Measurements from ENCODE around the gene LY6G6C.

Gene LY6G6C

DNA sequence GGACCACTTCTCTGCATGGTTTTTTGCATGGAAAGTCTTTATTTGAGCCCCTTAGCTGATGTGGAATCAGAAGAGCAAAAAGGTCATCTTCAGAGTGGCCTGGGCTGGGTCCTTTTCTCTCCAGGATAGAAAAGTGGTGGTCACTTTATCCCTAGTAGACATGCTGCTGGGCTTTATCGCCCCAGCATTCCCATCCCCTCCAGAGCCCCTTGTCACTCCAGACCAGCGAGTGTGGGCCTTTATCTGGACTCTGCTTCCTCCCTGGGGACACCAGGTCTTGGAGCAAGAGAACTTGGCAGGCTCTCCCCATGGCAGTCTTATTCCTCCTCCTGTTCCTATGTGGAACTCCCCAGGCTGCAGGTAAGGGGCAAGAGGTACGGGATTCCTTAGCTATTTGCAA lies 14.9 kb downstream of the LY6G6C start, which contains the start of gene LY6G6F:
Gene LY6G6F, plus strand, starts transcription at position 268 of the 400 bp plus-strand sequence. Its CDS starts 41 bp downstream, at position 309.
- no peak for DNase-seq (ENCODE audit: low spot score)

DNA sequence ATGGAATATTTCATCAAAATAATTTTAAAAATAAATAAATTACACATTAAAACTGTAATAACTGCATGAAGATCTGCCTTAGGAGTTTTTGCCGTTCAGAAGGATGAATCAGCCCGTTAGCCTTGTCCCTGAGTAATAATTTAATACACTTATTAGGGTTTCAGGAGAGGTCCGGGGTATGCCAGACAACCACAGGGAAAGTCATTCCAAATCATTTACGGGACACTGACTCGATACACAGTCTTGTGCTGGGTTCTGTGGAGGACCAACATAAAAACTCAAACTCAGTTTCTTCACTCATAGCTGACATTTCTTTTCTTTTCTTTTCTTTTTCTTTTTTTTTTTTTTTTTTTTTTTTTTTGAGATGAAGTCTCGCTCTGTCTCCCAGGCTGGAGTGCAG lies 15.6 kb downstream of the LY6G6C start:
- DNase-seq (ENCODE audit: low spot score), result no peak

DNA sequence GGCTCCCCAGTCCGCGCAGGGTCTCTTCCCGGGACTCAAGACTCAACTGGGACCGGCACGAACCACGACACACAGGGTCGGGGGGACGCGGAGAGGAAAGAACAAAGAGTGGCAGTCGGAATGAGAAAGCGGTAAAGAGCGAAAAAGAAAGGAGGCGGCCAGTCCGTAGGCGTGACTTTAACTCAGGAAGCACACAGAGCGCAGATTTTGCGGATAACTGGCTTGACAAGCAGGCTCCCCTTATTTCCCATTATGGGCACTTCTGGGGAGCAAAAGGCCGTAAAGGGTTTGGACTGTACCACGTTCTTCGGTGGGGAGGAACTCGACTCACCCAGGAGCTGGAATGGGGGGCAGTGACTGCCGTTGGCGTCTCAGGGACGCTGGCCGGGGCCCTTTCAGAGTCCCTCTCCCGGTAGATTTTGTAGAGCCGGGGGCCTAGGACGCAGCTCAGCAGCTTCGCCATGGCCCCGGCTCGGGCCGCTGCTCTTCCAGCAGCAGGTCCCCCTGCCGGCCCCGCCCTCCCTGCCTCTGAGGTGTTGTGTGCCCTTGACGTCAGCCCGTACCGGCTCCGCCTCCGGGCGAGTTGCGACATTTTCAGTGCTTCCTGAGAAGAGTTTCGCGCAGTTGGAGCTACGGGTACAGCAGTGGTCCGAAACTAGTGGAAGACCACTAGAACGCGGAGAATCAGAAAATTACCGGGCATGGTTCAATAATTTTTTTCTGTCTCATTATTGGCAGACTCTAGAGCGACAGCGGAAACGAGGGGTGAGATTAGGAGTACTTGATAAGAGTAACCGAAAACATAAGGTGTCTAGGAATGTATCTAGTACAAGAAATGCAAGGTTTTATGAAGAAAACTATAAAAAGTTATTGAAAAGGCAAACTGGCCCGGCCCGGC lies 18.5 kb downstream of the LY6G6C start, which contains the start of gene ABHD16A:
Gene ABHD16A, minus strand, starts transcription at position 506 of the 898 bp plus-strand sequence. Its CDS starts 43 bp downstream, at position 463.
- peak; percentile 98 for DNase-seq (ENCODE audit: low spot score)

DNA sequence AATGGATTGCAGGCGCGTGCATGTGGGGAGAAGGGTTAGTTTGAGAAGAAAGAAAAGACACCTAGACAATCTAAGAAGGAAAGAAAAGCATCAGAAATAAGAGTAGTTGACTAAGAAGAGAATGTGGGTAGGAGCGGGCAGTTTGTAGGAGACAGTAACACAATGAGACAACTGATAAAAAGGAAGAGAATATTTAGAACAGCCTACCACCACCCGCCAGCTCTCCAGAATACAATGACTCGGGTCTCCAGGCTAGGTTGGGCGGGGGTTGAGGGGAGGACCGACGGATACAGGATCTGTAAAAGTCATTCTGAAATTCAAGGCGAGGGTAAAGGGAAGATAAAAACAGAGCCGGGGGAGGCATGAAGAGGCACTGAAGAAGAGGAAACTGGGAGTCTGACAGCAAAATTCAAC lies 19.1 kb downstream of the LY6G6C start:
- no peak for DNase-seq (ENCODE audit: low spot score)

DNA sequence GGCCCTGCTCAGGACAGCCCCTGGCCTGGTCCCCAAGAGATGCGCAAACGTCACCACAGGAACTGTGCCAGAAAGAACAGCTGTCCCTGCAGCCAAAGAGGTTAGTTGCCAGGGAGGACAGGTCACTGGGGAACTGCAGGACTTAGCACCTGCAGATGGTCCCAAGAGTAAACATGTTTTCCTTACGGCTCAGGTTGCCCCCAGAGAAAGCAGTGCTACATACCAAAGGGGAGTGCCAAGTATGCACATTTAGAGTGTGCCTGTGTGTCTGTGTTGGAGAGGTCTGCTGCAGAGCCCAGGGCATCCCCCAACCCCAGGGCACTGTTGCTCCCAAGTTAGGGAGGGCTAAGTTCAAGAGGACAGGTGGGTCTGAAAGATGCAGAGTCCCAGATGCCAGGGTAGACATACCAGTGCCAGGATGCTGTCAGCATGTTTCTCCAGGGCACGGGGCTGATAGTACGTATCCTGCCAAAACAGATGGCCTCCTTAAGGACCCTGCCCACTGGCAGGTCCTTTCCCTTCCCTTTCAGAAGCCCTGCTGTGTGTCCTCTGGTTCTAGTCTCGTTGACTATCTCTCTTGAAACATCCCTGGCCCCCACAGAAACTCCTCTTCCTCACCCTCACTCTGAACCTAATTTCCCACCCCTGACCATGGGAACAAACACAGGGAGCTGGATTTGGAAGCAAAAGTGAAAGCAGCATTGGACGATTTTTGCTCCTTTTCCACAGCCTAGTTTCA lies 19.7 kb downstream of the LY6G6C start:
- DNase-seq (ENCODE audit: low spot score), result no peak

DNA sequence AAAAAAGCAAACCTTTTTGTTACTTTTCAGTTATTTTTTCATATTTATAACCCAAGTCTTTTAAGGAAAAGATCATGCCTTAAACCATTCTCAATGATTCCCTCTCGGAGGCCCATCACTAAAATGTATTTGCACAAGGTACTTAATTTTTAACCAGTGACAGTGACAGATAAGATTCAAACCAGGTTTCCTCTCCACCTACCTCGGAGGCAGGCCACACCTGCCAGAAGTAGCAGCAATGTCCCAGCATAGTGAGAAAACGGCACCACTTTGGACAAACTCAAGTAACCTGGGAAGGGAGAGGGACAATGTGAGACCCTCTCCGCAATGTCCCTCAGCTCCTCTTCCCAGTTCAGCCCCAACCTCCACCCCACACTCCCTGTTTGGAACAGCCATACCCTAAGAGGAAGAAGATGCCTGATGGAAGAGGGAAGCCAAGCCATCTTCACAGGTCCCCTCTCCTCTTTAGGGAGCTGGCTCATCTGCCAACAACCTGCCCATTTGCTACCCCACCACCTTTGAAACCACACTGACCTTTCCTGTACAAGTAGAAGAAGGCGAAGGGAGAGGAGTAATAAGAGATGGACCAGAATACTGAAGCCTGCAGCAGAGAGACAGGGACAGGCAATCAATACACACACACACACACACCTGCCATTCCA lies 20.7 kb downstream of the LY6G6C start:
- DNase-seq (ENCODE audit: low spot score), result no peak

DNA sequence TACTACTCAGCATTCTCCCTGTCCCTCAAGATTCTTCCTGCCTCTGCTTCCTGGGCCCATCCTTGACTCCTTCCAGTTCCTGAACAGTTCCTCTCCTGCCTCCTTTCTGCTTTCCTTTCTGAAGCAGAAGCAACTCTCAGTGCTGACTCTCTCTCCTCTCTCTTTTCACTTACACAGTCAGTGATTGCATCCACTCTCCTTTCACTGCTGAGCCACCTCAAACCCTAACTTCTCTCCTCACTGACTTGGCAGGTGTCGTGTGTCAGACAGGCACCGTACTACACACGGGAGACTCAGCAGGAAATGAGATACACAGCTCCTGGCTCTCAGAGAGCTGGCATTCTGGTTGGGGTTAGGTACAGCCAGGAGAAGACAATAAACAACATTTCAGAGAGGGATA lies 24.0 kb downstream of the LY6G6C start:
- DNase-seq (ENCODE audit: low spot score), result no peak

DNA sequence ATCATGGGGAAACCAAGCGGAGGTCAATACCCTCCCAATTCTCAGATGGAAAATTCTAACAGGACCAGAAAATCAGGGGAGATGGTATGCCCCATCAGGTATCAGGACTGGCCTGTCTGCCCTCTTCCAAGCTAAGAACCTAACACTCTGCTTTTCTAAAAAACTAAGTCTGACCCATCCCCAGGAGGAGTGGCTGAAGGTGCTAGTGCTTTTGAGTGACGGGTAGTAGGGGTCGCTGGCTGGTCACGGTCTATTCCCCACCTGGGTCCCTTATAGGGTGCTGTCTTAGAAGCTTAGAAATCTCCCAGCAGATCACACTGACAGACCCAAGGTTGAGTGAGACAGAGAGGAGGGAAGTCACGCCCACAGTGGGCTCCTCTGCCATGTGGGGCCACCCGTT lies 28.0 kb downstream of the LY6G6C start:
- no peak for DNase-seq (ENCODE audit: low spot score)

DNA sequence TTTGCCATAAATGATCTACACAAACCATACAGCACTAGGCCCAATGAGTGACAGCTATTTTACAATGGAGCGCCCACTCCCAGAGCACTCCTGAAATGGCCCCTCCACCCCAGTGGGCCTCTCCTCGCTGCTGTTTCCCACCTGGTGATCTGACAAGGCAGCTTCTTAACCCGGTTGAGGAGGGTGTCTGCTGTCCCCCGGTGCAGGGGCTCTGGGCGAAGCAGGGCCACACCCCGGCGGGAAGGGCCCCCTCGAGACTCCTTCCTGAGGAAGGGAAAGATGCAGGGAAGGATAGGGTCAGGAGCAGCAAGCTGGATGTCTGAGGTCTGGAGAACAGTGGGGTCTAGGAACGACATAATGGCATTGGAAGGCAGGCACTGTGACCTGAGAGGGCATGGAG lies 28.7 kb downstream of the LY6G6C start:
- no peak for DNase-seq (ENCODE audit: low spot score)

DNA sequence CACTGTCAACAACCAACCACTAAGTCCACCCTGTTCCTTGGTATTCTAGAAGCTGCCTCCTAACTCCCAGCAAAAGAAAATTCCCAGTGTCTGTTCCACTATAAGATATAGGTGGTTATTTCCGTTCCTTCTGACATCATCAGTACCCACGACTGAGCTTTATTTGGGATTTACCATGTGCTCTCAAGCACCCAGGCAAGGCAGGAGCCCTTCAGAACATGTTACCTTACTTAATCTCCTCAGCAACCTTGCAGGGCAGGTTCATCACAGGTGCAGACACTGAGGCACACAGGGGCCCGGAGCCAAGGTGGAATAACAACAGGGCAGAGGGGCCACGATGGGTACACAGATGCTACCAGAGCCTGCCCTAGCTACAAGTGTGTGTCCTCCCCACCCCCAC lies 29.2 kb downstream of the LY6G6C start:
- no peak for DNase-seq (ENCODE audit: low spot score)

DNA sequence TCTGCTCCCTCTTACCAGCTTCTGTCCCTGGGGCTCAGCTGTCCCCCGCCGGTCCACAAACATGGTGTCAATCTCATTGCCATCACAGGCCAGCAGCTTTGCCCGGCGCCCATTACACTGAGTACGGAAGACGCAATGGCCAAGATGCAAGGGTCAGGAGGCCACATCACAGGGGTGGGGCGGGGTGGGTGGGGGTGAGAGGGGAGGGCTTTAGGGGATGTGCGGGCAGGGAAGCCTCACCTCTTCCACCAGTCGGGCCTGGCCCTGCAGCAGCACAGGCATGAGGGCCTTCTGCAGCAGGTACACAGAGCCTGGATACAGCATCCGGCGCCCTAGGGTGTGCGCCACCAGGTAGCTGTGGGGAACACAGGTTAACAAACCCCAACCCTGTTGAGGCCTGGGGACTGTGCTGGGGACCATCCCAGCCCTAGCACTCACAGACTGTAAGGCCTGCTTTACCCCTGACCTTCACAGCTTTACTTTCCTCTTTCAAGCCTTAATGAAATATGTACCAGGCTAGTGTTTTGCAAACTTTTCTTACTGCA lies 29.9 kb downstream of the LY6G6C start:
- DNase-seq (ENCODE audit: low spot score), result no peak

DNA sequence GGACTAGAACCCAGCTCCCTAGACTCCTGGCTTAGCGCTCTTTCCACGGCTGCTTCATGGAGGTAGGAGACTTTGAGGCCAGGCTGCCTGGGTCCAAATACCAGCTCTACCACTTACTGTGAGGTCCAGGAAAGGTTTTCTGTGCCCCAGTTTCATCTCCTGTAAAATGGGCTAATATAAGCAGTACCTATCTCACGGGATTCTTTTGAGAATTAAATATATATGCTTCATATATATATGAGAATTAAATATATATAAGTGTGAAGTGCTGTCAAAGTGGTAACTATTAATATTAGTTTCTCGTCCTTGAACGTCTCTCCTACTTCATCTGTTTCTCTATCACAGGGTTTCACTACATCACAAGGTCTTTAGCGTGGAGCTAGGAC lies 30.5 kb downstream of the LY6G6C start:
- no peak for DNase-seq (ENCODE audit: low spot score)

DNA sequence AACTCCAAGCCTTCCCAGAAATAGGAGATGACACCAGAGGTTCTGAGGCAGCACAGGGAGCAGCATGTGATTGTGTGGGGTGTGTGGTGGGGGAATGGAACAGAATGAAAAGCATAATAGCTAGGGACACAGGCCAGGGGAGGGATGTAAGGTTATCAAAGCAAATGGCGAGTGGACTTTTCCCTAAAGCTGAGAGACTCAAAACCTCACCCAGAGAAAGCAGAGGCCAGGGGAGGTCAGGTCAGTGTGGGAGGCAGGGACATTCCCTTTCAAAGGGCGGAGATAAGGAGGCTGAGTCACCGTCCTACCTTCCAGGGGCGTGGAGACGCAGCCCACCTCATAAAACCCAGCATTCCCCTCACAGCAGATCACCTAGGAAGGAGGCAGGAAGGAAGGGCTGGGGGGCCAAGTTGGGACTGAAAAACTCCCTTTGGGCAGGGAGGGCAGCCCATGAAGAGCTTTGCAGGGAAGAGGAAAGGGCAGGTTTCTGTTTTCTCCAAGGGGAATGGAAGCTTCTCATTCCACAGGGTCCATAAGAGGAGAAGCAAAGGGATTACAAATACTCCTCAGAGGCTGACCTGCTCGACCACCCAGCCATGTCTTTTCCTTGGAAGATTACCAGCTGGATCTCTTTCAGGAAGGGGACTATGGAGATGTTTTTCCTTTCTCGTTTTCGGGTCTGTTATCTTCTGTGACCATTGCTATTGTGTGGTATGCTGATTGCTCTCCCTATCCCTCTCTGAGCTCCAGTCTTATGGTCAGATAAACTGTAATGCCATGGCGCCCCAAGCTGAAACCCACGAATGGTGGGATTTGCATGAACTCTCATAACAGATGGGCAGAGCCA lies 31.1 kb downstream of the LY6G6C start:
- peak; percentile 19 for DNase-seq (ENCODE audit: low spot score)

DNA sequence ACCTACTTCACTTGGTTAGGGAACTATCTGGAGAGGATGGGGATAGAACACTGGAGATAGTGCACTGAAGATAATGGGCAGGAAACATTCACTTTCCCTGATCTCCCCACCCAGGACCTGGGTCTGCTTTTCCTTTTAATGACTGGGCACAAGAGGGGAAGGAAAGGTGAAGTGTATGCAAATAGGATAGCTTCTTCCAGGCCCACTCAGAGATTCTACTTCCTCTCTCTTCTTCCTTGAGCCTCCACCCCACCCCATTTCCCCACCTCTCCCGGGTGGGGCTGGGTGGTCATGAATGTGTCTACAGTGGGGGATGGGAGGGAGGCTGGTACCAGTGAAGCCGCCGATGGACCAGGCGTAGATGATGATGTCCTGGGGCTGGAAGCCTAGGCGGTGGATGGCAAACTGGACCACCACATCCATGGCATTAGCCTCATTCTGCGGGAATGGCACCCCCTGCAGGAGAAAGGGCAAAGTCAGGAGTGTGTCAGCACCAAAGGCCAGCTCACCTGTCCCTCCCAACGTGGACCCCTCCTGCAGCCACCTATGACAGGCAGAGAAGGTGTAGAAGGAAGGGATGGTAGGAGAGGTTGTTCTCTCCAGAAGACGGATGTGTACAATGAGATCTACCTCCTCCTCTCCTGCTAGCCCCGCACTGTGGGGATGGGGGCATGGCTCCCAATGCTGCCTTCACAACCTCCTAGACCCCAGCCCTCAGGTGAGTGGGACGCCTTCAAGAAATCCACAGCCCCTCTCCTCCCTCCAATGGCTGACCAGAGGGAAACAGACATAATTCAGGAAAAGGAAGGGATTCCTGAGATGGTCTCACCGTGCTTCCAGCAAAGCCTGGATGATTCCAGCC lies 32.1 kb downstream of the LY6G6C start:
- DNase-seq (ENCODE audit: low spot score), result no peak

DNA sequence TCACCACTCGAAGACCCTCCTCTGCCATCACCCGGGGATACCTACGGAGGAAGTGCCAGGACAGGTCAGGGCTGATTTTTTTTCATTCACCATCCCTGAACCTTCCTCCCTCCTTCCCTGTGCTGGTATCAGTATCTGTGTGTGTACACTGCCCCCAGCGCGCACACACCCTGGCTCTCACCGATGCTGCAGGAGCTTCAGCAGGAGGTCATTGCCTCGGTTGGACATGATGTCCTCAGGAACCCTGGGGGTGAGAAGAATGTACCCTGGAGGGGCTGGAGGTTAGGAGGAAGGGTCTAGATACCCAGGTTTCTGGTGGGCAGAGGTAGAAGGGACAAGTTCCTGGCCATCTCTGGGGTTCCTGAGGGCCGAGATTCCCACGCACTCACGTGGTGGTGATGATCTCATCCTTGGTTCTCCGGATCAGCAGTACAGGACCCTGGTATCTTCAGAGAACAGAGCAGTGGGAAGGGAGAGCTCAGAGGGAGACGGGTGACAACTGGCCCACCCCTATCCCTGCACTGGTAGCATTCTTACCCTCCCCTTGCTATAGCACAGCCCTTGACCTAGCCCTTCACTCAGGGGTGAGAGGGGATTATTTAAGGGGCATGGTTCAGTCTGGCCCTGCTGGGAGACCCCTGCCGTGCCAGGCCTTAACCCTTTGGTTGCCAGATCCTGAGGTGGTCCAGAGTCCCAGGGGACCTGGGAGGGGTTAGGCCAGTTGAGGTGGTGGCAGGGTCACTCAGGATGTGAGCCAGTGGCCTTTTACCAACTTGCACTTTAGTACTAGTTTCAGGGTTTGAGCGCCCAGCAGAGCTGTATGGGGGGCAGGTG lies 33.5 kb downstream of the LY6G6C start:
- DNase-seq (ENCODE audit: low spot score), result no peak

DNA sequence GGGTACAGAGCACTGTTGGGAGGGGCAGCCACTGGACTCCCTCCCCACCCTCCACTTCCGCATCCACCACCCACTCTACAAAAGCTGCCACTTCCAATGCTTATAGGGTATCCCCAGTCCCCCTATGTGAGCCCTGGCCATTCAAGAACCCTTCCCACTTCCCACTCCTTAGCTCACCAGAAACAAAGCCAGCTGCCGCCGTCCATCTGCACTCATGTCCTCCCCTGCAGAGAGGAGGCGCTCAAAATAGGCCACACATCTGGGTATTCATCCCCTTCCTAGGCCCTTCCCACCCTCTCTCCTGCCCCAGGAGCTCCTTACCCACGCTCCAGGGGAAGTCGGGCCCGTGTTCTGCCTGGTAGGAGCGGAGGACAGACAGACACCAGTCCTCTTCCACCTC lies 34.2 kb downstream of the LY6G6C start:
- no peak for DNase-seq (ENCODE audit: low spot score)

DNA sequence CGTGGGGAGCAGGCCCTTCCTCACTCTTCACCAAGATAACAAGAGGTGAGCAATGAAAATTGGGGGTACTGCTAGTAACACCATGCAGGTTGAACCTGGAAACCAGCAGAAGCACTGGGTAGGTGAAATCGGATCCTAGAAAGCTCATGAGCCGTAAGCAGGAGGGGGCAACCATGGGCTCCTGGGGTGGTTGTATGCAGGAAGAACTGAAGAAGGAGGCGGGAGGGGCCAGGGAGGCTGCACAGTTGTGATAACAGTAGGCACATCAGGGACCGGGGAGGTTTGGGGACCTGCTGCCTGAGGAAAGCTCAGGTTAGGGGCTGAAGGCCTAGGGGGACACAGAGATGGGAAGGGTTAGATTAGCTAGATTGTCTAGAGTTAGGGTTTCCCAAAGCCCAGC lies 35.1 kb downstream of the LY6G6C start:
- DNase-seq (ENCODE audit: low spot score), result no peak

DNA sequence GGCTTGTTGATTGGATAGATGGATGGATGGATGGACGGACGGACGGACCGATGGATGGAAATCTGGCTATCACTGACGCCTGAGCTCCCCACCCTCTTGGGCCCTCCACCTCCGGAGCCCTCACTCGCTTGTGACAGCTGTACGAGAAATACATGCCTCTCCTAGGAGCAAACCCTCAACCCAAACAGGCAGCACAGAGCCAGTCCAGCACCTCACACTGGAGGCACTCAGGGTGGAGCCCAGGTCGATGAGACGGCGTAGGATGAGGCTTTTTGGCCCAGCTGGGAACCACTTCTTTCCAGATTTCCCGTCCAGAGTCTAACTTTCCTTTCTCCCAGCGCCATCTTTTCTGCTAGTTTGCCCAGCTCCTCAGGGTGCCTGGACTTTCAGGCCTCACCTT lies 38.0 kb downstream of the LY6G6C start:
- DNase-seq (ENCODE audit: low spot score), result no peak

DNA sequence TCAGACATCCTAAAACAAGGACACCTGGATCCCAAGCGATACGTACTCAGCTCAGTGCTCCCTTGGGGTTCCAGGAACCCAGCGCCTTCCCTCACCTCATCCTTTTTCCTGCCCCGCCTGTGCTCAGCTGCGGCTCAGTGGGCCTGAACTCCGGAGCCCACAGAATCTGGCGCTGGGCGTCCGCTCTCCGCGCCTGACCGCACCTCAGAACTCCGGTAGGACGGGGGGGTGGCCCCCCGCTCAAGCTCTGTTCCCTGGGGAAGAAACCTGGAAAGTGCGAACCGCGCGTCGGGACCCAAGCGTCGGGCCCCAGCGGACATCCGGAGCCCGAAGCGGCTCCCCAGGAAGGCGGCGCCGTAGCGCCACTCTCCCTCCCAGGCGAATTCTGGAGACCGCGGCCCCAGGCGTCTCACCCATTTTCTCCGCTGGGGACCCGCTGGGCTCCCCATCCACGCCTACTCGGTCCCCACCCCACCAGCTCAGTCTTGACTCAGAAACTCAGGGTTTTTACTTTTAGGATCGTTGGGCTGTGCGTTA lies 40.3 kb downstream of the LY6G6C start:
- no peak for DNase-seq (ENCODE audit: low spot score)

Measured in globus pallidus (tissue), 1 donor.